GM19035 (cell line): Measurements from ENCODE around the gene CNTNAP2.
"Not testable (repeated sequence)": the region's sequence is repeated elsewhere in the genome, so short reads cannot be mapped to it uniquely, and the experiment has no call there.

Source experiments
- ATAC-seq: cut with Tn5 transposase; IDR thresholded peaks from one replicate; pipeline ENCODE4 v1.9.1; 2021; ENCODE audit not compliant: unreplicated experiment

Gene CNTNAP2

DNA sequence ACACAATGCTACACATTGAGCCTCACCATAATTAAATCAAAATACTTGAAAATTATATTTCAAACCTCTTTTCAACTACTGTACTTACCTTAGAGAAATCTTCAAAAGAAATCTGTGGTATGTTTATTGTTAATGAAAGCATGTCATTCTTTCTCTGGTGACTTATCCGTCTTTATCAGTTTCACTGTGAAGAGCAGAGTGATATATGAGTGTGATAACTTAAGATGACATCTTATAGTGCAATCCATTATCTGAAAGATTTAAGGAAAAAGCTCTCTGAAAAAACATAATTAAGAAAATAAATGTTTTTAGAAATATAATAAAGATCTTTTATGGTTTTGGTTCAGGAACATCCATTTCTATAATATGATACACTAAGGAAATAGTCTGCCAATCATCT lies 1562.3 kb downstream of the CNTNAP2 start:
- no peak for ATAC-seq

DNA sequence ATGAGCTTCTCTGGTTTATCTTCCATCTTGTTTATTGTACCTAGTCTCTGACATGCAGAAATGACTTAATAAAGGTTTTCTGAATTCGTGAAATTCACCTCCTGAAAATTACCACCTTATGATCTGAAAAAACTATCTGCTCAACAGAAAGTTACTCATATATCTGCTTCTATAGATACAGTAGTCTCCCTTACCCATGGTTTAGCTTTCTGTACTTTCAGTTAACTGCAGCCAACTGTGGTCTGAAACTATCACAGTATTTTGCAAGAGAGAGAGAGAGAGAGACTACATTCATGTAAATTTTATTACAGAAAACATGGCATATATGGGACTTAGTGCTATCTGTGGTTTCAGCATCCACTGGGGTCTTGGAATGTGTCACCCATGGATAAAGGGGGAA lies 1564.9 kb downstream of the CNTNAP2 start:
- no peak for ATAC-seq

DNA sequence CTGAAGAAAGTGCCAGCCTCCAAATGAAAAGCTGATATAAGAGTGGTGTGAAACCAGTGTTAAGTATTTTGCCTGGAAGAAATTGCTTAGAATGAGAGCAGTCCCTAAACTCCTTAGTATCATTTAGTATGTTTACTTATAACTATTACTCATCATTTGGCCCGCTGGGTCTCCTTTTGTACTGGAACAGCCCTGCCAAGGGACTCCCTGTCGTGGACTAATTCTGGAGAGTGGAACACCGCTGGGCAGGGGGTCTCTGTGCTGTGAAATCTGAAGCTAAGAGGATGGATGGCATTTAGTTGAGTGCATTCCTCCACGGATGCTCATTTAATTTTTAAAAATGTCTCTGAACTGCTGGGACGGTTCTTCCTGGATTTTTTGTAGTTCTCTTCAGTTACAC lies 1584.1 kb downstream of the CNTNAP2 start:
- no peak for ATAC-seq

DNA sequence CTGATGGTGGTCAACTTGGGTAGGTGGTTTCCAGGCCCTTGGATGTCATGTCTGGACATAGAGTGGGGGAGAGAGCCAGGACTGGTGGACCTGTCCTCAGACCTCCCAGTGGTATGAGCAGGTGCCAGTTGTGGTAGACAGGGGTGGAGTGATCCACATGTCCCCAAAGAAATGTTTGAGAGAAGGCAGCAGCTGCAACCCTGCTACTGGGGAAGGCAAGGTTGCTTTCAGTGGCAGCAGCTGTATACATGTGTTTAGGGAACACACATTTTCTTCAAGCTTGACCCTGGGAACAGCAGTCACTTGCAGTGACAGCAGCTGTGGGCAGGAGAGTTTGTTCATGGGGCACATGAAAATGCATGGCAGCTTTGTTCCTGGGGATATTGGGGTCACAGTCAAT lies 1591.3 kb downstream of the CNTNAP2 start:
- ATAC-seq = no peak

DNA sequence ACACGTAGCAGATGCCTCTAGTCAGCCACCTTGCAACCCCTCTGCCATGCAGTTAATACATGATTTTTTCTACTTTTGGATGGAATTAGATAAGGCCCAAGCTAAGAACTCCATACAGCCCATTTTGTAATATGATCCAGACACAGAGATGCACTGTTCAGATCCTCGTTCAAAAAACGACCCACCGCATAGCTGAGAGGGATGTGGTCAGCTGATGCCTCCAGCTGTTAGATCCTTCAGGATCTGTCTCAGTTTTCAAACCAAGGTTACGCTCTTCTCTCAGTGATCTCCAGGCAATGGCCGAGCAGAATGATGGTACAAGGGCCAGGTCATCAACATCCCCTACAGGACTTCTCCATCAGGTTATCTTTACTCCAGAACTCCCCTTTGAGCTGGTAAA lies 1592.3 kb downstream of the CNTNAP2 start:
- no peak for ATAC-seq

DNA sequence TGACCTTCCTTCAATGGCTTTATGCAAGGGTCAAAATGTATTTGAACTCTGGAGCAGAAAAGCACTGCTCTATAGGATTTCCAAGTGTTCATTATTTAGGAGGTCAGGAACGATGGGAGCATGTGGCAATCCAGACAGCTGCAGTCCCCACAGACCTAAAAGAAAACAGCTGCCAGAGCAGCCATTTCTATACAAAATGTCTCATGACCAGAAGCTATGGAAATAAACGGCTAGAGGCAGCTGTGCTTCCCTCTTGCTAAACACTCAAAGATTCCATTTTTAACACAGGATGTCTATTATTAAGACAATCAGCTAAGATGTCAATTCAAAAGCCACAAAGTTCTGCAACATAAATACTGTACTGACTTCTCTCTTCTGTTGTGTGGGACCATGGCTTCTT lies 1594.8 kb downstream of the CNTNAP2 start:
- no peak for ATAC-seq

DNA sequence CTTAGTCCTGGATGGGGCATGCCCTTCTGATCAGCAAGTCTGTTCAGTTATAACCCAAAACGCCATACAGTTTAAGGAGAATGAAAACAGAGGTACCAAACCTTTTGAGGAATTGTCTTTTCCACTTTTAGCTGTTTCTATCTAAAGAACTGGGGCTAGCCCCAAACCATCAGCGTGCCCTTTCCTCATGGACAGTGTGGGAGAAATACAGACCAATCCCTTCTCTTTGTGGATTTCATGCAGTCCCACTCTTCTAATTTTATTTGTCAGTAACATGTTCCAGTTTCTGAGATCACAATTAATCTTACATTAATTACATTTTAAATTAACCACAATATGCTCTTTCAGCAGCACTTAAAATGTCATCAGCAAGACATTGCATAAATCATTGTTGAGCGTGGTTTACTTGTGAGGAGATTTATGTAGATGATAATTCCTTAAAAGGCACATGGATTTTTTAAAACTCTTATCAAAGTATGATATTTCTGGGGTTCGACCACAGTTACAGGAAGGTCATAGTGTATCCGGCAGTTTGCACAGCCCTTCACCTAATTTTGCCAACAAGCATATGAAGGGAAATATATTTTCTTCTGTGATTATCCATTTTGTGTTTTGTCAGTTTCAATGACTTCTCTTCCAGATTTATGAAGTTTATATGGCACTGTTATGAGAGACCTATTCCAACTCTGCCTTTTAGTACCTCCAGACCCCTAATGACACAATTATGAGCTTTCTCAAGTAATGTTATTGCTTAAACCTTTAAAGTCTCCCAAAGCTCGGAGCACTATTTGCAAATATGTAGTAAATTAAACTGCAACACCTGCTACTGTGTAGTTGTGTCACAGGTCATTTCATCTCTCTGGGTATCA lies 1605.6 kb downstream of the CNTNAP2 start:
- no peak for ATAC-seq

DNA sequence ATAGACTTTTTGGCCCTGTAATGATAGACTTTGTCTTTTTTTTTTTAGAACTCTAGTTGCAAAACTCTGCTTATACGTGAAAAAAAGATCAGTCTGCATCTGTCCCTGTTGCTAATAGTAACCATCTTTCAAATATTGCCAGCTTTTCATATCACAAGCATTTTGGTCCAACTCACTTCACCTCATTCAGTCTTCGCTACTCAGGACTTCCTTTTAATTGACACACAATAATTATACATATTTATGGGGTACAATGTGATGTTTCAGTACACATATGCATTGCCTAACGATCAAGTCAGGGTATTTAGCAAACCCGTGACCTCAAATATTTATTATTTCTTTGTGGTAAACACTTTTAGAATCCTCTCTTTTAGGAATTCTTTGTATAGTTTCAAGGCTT lies 1606.9 kb downstream of the CNTNAP2 start:
- no peak for ATAC-seq

DNA sequence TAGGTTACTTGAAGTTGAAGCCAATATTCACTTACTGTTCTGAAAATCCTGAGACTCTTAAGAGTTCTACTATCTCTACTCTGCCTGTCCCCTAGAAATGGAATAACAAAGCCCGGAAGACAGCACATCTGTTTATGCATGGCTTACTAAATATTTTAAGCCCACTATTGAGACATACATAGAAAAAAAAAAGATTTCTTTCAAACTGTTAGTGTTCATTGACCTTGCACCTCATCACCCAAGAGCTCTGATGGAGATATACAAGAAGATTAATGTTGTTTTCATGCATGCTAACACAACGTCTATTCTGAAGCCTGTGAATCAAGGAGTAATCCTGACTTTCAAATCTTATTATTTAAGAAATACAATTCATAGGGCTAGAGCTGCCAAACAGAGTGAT lies 1614.7 kb downstream of the CNTNAP2 start:
- no peak for ATAC-seq

DNA sequence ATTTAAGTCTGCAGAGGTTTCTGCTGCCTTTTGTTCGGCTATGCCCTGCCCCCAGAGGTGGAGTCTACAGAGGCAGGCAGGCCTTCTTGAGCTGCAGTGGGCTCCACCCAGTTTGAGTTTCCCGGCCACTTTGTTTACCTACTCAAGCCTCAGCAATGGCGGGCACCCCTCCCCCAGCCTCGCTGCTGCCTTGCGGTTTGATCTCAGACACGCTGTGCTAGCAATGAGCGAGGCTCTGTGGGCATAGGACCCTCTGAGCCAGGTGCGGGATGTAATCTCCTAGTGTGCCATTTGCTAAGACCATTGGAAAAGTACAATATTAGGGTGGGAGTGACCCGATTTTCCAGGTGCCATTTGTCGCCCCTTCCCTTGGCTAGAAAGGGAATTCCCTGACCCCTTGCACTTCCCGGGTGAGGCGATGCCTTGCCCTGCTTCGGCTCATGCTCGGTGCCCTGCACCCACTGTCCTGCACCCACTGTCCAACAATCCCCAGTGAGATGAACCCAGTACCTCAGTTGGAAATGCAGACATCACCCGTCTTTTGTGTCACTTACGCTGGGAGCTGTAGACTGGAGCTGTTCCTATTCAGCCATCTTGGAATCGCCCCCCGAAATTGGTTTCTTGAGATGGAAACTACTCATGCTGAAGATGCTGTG lies 1621.1 kb downstream of the CNTNAP2 start:
- not testable (repeated sequence) for ATAC-seq

DNA sequence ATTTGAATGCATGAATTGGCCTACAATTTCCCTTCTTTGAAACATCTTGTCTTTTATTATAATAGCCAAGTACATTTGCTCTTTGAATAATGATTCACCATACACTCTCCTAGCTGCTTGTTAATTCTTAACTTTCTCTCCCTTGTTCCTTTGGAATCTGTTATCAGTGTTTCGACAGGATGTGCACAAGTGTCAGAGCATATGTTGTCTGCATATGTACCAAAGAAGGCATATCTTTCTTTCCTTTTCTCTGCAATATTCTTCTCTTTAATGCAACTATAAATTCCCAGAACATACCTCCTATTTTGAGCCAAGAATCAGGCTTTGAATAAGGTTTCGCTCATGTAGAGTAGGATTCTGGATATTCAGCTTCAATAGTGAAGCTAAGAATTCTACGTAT lies 1625.7 kb downstream of the CNTNAP2 start:
- no peak for ATAC-seq

DNA sequence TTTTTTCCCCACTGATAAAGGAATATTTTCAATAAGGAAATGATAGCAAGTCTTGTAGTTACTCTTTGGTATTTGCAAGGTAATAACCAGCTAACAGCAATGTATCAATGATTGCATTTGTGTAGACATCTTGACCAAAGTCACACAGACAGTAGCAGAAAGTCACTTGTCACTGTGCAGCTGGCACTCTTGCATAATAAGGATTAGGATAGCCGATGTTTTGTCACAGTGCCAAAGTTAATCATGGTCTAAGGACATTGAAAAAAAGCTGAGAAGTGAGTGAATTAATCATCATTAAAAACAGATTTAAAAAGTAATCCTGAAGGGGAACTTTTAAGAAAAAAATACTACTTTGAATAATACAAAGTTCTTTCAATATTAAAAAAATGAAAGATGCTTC lies 1639.7 kb downstream of the CNTNAP2 start:
- ATAC-seq = no peak

DNA sequence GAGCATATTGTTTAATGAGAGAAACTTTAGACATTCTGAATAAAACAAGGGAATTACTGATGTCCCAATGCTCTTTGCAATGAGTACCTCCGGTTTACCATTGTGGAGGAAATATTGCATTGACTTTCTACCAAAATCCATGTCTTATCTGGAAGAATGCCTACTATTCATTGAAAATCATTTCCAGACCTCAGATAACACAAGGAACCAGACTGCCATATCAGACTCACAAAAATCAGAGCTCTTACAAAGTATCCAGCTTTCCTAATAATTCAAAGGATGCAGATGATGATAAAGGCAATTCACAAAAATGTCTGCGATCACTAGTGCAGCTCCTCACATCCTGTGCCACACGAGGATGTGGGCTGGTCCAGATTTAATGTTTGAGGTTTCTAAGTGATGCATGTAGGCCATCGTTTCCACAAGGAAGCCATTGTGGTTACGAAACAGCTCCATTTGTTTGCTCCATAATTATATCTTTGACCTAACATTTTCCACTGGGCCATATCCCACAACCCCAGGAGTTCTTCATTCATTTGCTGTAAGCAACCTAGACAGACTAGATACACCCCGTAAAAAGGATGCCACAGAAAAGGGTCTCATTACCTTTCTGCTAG lies 1642.8 kb downstream of the CNTNAP2 start:
- no peak for ATAC-seq

DNA sequence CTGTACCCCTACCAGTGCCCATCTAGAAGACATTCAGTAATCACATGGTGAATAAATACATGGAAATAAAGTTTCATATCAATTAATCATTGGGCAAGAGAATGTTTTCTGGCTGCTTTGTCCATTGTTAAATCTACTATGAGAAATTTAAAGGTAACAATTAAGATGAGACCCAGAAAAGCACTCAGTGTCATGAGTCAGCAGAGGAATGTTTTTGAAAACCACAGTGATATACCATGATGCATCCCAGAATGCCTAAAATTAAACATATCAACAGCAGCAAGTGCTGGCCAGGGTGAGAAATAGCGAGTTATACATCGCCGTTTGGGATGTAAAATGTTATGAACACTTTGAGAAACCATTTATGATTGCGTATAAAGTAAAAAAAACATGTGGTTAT lies 1648.7 kb downstream of the CNTNAP2 start:
- no peak for ATAC-seq

DNA sequence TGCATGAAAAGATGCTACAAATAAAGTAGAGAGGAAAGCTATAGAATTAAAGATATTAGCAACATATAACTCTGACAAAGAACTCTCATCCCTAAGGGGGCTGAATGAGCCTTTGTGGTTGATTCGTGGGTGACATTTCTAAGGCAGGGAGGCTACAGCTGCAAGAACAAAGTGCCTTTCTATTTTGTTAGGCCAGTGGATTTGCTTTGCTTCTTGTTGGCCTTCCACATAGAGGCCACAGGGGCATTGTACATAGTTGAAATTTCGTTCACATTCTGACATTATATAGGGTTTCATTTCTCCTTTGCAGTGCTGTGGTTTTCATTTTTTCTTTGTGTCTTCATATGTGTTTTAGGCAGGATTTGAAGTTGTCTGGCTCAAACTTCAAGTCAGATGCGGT lies 1654.7 kb downstream of the CNTNAP2 start:
- no peak for ATAC-seq

DNA sequence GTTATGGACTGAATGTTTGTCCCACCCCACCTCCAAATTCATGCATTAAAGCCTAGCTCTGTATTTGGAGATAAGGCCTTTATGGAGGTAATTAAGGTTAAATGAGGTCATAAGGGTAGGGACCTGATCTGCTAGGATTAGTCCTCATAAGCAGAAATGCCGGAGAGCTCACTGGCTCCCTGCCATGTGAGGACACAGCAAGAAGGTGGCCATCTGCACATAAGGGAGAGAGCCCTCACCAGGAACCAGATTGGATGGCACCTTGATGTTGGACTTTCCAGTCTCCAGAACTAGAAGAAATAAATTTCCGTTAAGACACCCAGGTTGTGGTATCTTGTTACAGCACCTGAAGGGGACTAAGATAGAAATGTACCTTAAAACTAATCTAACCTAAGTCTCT lies 1657.9 kb downstream of the CNTNAP2 start:
- no peak for ATAC-seq

DNA sequence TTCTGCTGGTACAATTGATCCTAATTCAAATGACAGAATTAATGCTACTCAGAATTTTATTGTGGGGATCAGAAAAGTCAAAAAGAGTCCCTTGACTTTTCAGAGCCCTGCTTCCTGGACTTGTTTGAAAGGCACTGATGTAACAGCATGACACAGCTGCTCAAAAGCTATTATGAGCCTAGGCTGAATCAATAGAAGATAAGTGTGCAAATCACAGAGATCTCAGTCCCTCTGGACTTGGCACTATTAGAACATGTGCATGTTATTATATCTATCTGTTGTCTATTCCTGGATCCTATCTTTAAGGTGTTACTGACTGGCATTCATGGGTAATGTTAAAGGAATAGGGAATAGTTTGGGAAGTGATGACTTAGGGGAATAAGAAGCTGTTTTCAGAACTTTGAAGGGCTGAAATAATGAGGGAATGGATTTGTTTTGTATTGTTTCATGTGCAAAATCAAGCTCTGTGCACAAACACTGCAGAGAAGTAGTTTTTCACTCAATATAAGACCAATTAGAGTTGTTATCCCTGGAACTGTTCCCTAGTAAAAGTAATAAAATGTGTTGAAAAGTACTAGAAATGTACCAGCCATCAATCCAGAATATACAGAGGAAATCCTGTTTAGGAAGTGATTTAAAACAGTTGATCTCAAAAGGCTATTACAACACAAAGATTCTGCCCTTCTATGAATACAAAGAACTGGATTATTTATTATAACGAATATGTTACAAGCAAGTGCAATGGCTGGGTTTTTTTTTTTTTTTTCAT lies 1659.1 kb downstream of the CNTNAP2 start:
- ATAC-seq = no peak

DNA sequence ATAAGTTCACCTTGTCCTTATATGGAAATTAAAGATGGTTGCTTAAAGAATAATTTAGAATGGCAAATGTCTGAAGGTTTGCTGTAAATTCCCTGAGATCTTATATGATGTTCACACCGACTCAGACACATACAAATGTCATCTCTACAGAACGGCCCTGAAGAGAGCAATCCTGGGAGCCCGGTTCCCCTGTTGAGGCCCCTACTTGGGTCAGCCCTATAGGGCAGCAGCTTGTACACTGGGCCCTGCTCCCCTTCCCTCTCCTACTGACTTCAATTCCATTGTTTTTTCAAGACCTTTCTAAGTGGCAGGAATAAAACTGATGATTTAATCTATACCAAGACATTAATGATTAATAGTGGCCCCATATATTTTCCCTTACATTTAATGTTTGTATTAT lies 1660.7 kb downstream of the CNTNAP2 start:
- no peak for ATAC-seq

DNA sequence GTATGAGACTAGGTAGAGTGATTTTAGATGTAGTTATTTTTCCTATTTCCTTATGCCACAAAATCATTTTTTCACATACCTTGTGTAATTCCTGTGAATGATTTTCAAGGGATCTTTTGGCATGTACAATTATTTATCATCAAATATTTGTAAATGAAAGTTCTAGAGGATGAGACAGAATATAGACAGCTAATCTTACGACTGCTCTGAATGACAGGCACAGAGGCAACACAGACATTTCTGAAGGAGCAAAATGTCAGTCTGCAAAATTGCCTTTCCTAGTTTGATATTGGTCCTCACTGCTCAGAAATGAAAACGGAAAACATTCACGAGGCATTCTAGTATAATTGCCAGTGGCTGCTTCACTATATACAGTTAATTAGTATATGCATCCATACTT lies 1663.3 kb downstream of the CNTNAP2 start:
- no peak for ATAC-seq

DNA sequence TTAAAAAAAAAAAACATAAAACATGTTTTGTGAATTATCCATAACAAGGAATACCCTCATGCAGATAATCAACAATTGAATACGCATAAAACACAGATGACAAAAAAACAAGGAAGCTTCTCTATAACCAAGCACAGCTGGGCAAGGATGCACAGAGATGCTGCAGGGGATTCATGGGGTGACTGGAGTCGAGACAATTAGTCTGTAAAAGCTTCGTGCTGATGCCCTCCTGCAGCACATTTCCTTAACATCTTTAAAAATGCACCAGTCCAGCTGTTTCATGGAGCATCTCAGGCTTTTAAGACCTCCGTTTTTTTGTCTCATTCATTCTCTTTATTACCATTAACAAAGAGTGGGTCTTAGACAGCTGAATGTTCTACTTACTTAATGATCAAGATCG lies 1680.0 kb downstream of the CNTNAP2 start:
- no peak for ATAC-seq

DNA sequence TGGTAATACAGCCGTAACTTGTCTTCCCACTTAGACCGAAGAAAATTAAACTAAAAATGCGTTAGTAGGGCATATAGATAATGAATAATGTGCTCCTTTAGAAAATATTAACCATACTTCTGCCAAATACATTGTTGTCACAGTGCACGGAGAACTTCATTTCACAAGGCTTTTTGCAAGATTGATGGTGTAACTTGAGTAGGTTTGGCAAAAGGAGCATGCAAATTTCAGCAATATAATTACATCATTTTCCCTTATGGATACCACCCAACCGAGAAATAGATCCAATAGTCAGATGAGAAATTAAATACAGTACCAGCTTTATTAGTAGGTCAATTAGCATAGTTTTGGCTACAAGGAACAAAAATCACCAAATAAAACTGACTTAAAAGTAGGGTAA lies 1681.4 kb downstream of the CNTNAP2 start:
- ATAC-seq = no peak
